Fibroblast of villous mesenchyme (primary cell): ENCODE data around the gene DNAJB12. TPM values are rescaled to one million over a fixed set of nuclear protein-coding genes. Genes with fewer than 3 reads are reported as not detected.

Source experiments
- DNase-seq: peaks from one replicate; pipeline ENCODE4 v3.0.0-alpha.2; 2010; ENCODE audit warnings: low read depth
- H3K4me3 ChIP-seq: 2 replicates; pipeline ENCODE4 v1.5.1; 2011; ENCODE audit warnings: low read depth, mild to moderate bottlenecking, low read length
- CTCF ChIP-seq: IDR thresholded peaks from 2 replicates; pipeline ENCODE4 v1.5.1; 2012; ENCODE audit warnings: low read depth, mild to moderate bottlenecking, low read length; ENCODE audit not compliant: insufficient read depth
- total RNA-seq: library from RNA; depleted of rRNA; stranded (reverse); fragments of >200 nt; gene quantifications from 2 replicates; pipeline ENCODE4 v1.2.3, GENCODE V29; 2012

The DNAJB12 gene
- total RNA-seq, 1 donor, result 32.8 TPM

- TF ChIP-seq CTCF, result no peak
- H3K4me3 ChIP-seq, result peak overlapping the region; percentile 3
- DNase-seq, result peak; percentile 64
Observed at GRCh38 chr10:72336259-72337038, 18.3 kb downstream of the DNAJB12 start.

DNA sequence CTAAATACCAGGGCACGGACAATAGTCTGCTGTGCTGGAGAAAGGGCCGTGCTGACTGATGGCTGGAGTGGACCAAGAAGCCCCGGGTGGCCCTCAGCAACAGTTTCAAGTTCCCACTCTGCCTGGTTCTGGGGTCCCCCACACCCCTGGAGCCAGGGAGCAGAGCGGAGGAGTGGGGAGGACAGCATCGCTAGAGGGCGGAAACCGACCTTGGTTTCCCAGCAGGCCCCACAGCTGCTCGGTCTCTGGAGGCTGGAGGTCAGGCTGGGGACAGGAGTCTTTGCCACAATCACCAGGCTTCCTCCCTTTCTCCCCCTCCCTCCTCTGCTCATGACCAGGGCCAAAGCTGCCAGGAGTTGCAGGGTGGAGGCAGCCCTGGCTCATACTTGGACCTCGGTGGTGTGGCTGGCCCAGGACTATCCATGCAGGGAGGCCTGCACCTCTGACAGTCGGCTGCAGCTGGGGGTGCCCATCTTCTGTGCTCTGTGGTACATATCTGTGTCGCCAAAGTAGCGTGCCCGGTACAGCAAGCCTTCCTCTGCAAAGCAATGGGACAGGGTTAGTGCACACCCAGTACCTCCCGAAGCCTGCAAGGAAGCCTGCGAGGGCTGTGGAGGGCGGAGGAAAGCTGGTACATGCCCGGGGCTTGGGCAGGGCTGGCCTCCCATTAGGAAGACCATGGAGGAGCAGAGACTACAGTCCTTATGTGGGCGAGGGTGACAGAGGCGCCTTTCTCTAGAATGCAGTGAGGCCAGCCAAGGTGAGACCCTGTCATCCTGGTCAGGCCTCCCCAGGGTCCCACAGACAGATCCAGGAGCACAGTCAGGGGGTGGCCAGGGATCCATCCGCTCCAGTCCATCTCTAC lies 19.1 kb downstream of the DNAJB12 start:
- TF ChIP-seq CTCF, result no peak
- DNase-seq, result peak; percentile 83
- peak overlapping the region; percentile 3 for H3K4me3 ChIP-seq

DNA sequence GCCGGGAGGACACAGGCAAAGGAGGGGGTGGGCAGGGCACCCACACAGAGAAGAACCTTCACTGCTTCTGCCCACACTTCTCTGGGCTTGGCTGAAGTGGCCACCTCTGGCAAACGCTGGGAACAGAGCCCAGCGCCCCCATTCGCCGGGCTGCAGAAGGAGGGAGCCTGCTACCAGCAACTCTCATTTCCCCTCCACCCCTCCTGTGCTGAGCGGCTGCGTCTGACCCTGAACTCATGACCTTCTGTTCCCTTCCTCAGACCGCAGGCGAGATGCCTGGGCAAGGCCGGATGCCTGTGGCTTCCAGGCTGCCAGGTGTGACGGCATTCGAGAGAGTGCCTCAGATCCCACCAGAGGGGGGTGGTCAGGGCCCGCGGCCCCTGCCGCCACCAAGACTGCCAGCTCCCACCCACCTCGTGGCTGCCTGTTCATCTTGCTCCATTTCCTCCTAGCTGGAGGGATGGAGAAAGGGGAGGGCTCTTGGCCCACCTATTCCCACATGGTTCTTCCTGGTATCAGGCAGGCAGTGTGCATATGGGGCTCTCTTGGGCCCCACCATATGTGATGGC lies 19.8 kb downstream of the DNAJB12 start:
- peak; percentile 99 for DNase-seq
- no peak overlapping the region for H3K4me3 ChIP-seq
- peak; percentile 27 for TF ChIP-seq CTCF

- TF ChIP-seq CTCF, result no peak
- DNase-seq, result peak; percentile 86
- H3K4me3 ChIP-seq, result no peak overlapping the region
Observed at GRCh38 chr10:72334196-72334824, 20.4 kb downstream of the DNAJB12 start.

- DNase-seq, result no peak
- TF ChIP-seq CTCF, result no peak
- H3K4me3 ChIP-seq, result no peak overlapping the region
Observed at GRCh38 chr10:72333112-72334015, 21.4 kb downstream of the DNAJB12 start.
